HG03097 (cell line): Measurements from ENCODE around the gene SPOCK1.
A peak's percentile ranks its signal among the peaks of the same experiment; 100 is the strongest.

Experiments
- ATAC-seq: cut with Tn5 transposase; IDR thresholded peaks from one replicate; pipeline ENCODE4 v1.9.1; 2021; ENCODE audit not compliant: unreplicated experiment, low FRiP score

Gene SPOCK1

GRCh38 chr5:137091472-137091871, 407.7 kb downstream of the SPOCK1 start:
- no peak for ATAC-seq

DNA sequence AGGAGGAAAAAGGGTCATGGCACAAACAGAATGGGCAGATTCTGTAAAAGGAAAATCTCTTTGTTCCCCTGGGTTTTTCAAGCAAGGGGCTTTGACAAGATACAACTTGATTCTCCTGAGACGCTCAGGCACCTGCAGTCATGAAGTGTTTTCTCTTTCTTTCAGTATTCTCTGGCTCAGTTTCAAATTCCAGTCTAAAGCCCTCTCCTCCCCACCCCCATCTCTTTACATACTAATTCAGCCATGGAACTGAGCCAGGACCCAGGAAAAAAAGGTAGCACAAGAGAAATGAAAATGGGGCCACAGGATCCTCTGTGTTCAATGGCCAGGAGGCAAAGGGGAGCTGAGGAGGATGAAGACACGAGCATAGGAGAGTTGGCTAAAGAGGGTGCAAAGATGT, 408.4 kb downstream of the SPOCK1 start:
- ATAC-seq = no peak

GRCh38 chr5:137090151-137090550, 409.0 kb downstream of the SPOCK1 start:
- no peak for ATAC-seq

- ATAC-seq = no peak
Observed at GRCh38 chr5:137088175-137088574, 411.0 kb downstream of the SPOCK1 start.

- no peak for ATAC-seq
Observed at GRCh38 chr5:137086342-137086741, 412.8 kb downstream of the SPOCK1 start.

DNA sequence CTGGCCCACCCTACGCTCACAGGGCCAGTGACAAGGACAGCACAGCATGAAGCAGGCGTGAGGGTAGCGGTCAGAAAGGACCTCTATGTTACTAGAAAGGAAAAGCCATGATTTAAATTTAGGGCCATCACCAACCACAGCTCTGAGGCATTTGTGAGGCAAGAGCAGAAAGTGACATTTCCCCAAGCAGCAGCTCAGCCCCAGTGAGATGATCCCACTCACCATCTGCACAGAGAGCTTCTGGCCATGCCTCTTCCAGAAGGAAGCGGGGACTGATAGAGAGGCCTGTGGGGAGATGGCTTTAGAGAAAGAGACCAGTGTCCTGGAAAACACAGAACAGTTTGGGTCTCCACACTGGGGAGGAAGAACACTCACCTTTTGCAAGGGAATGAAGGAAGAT, 413.9 kb downstream of the SPOCK1 start:
- ATAC-seq = no peak

GRCh38 chr5:137084016-137084415, 415.1 kb downstream of the SPOCK1 start:
- no peak for ATAC-seq

- no peak for ATAC-seq
Observed at GRCh38 chr5:137082951-137083350, 416.2 kb downstream of the SPOCK1 start.

DNA sequence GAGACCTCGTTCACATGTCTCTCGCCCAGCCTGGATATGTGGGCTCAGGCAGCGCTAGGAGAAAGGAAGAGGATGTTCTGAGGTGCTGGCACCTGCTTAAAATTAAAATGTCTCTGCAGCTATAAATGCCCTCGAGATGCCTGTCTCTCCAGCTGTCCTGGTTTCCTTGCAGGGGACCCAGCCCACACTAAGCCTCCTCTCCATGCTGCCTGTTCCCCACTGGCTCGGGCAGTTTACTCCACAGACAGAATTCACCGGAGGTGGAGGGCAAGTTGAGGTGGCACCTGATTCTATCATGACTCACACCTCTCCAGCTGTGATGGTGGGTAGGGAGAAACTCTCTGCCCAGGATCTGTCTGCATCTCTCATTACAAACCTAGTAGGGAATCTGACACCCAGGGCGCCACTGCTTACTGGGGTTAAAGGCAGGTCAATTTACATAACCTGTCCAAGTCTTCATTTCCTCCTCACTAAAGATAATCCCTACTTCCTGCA, 420.9 kb downstream of the SPOCK1 start:
- ATAC-seq = no peak

DNA sequence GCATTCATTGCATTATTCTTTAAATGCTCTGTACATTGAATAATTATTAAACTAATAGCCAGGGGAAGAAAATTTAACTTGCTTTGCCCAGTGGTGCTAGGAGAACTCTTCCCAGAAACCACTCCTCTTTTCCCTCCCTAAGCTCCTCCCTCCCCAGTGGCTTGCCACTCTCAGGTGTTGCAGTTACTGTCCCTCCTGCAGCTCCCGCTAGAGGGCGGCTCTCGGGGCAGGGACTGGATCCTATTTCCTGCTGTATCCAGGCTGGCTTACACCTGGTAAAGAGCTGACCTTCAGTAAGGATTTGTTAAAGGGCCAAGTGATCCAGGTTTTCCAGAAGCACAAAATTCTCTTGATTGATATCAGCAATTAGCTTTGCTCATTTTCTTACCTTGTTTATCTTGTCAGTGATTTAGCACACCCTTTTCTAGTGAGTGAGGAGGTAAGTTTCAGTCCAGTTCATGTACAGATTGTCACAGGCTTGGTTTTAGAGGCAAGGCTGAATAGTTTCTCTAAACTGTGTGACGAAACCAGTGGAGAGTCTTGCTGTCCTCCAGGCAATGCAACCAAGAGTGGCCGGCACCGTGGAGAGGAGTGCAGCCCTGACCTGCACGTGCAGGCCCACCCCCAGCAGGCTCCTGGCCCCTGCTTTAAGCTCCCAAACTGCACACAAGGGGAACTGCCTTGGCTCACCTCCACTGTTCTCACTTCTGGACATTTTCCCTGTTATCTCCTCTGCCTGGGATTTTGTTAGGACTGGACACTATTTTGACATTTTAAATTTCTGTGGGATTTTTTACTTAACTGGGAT, 423.8 kb downstream of the SPOCK1 start:
- ATAC-seq = peak; percentile 94

DNA sequence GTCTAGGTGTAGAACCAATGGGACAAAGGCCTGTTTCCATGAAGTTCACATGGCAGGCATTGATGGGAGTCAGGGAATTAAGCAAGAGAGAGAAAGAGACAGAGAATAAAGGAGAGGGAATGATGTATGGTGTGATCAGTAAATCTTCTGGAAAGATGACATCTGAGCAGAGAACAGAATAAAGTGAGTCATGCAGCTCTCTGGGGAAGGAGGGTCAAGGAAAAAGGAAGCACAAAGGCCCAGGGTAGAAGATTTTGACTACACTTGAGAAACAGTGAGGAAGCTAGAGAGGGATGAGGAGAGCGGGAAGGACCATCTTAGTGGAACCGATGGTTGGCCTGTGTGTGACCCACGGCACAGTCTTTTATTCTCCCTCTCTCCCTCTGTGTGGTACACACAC, 425.9 kb downstream of the SPOCK1 start:
- no peak for ATAC-seq

GRCh38 chr5:137072361-137073115, 426.6 kb downstream of the SPOCK1 start:
- ATAC-seq = no peak

GRCh38 chr5:137071931-137072330, 427.2 kb downstream of the SPOCK1 start:
- ATAC-seq = no peak

DNA sequence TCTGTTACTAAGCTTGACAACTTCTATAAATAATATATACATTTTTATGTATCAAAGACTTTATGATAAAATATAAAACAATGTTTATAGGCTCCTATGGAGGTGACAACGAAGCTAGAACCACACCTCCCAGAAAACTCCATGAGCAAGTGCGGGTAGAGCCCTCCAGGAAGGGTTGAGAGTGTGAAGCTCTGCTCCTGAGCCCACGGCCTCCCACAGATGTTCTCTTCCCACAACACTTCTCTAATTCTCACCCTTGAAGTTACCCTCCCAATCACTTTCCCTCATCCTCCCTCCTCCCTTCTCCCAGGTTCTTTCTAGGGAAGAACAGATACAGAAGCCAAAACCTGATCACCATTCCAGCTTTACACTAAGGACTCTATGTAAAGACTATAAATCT, 427.6 kb downstream of the SPOCK1 start:
- no peak for ATAC-seq

DNA sequence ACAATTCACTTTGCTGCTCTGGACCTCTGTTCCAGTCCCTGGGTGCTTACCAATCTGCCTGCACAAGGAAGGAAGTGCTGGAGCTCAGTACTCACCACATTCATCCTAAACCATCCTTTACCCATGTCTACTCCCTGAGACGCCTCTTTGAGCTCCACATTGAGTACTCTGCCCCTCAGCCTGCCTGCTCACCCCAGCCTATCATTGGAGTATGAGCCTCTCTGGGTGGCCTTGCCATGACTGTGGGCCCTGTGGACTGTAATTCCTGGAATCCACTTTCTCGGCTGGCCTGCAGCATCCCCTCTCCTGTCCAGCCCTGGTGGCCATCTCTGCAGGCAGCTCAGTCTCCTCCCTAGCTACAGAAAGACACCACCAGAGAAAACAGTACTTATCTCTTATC, 428.6 kb downstream of the SPOCK1 start:
- no peak for ATAC-seq

- ATAC-seq = no peak
Observed at GRCh38 chr5:137069358-137069757, 429.8 kb downstream of the SPOCK1 start.

GRCh38 chr5:137061382-137061781, 437.7 kb downstream of the SPOCK1 start:
- ATAC-seq = no peak

DNA sequence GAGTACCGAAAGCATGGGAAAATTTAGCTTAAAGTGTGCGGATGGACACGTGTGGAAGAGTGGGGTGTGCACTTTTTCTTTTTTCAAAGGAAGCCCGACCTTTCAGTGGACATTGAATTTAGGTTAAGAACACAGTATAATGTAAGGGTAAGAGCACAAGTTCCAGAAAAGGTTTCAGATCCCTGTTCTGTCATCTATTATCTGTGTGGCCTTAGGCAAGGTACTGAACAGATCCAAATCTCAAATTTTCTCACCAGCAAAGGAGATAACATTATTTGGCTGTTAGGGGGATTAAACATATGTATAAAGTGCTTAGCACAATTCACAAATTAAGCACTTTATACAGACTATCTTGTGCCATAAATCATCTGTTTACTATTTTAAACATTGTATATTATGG, 441.0 kb downstream of the SPOCK1 start:
- ATAC-seq = no peak

DNA sequence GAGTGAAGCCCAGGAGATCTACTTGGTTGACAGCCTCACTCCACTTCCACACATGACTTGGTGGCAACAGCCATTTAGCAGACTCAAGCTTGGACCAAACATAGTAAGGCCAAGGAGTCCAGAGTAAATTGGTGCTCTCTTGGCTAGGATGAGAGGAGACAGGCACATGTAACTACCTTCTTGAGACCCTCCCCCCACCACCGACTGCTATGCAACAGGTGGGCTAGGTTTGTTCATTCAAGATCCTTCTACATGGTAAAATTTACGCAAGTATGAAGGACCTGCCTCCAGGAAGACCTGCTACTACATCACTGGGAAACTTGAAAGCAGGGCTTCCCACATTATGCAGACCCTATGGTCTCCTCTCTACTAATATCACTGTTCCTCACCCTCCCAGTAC, 442.4 kb downstream of the SPOCK1 start:
- no peak for ATAC-seq

GRCh38 chr5:137055271-137055872, 443.8 kb downstream of the SPOCK1 start:
- no peak for ATAC-seq

DNA sequence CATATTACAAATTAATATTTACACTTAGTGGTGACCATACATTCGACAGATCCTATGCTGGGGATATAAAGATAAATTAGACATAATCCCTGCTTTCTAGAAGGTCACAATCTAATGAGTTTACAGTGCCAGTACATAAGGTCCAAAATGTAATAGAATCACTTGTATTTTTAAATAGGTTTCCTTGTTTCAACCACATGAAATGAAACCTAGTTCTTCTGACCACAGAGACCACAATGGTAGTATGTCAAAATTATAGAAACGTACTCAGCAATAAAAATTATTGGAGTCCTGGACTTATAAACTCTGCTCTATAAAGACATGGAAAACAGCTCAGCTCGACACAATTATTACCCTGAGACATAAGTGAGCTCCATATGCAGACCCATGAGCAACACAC, 444.3 kb downstream of the SPOCK1 start:
- no peak for ATAC-seq
